ENCODE measurements around the gene PTPRQ. TPM values are rescaled to one million over a fixed set of nuclear protein-coding genes. Genes with fewer than 3 reads are reported as not detected.

PTPRQ gene
- total and polyA plus RNA-seq, 2 of the 8 experiments (the other 6 are each of a cell fraction or from before 2014, with no cell fraction given) = not detected

DNA sequence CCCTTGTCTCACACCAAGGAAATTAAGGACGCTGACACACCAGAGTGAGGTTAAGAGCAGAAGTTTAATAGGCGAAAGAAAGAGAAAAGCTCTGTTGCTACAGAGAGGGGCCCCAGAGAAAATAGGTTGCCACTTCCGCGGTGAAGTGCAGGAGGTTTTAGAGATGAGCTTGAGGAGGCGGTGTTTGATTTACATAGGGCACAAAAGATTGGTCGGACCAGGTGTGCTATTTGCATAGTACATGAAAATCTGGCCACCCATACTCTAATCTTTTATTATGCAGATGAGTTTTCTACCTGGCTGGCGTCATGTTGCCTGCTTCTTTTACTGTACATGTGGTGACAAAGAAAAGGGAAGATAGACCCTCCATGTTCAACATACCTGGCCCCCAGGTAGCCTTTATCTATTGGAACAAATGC, 240.1 kb downstream of the PTPRQ start:
- CTCF ChIA-PET (ENCODE audit: partially characterized antibody) = interaction anchor here (0.9 to 1.4 kb wide), 3 partner anchors 11 to 51 kb away, joined by 3 to 10 read pairs (median 4); no protein-coding TSS in a partner anchor
- no peak overlapping the region for H2BK12ac ChIP-seq (ENCODE audit: low read depth, low read length)
- TF ChIP-seq SIN3A (conservative IDR thresholded peaks at IDR 0.05 in 1 of 2, IDR thresholded peaks at IDR 0.05 in 1 of 2; ENCODE audit: low read depth in 1 of 2, low read length in 2 of 2) = no peak
- TF ChIP-seq RAD21 (IDR thresholded peaks at IDR 0.05 in 1 of 2, conservative IDR thresholded peaks at IDR 0.05 in 1 of 2; ENCODE audit: low read depth in 2 of 2, low read length in 2 of 2) = 0 out of 4 replicates have a peak, but pooled peaks of 1 of the 2 experiments have one; percentile 2
- peak; percentile 59 to 75; a peak in 2 of 3 replicates for TF ChIP-seq POLR2A (IDR thresholded peaks at IDR 0.05; ENCODE audit: control extremely low read depth in 1 of 2, low read depth in 2 of 2, low read length in 2 of 2)
- peak; percentile 69; the same call in 1 of the 2 replicates for TF ChIP-seq TEAD4 (IDR thresholded peaks at IDR 0.05; ENCODE audit: low read depth, low read length)
- no peak for TF ChIP-seq SUZ12 (IDR thresholded peaks at IDR 0.05; ENCODE audit: low read length)
- peak; percentile 12 to 28; a peak in 1 of 4 replicates for TF ChIP-seq HDAC2 (IDR thresholded peaks at IDR 0.05; ENCODE audit: borderline replicate concordance in 1 of 2, low read depth in 2 of 2, low read length in 2 of 2)
- peak; percentile 54; the same call in 1 of the 2 replicates for TF ChIP-seq CREB1 (IDR thresholded peaks at IDR 0.05)
- no peak for TF ChIP-seq CHD1 (IDR thresholded peaks at IDR 0.05; ENCODE audit: low read depth, low read length)
- TF ChIP-seq TCF12 (IDR thresholded peaks at IDR 0.05; ENCODE audit: low read depth, low read length) = peak; percentile 98
- TF ChIP-seq SP4 (IDR thresholded peaks at IDR 0.05; ENCODE audit: low read length) = no peak
- peak; percentile 64; the same call in 1 of the 2 replicates for TF ChIP-seq TBP (IDR thresholded peaks at IDR 0.05; ENCODE audit: low read depth, low read length)
- TF ChIP-seq ASH2L (IDR thresholded peaks at IDR 0.05; ENCODE audit: low read length) = peak; percentile 88
- peak in 1 of 2 experiments; percentile 92; a peak in 1 of 3 replicates for TF ChIP-seq EP300 (IDR thresholded peaks at IDR 0.05; ENCODE audit: borderline replicate concordance in 1 of 2, low read depth in 2 of 2, low read length in 2 of 2)

More for the DNA sequence above, 240.1 kb downstream of the PTPRQ start:
- no peak overlapping the region for H3K14ac ChIP-seq (ENCODE audit: insufficient read length)
- peaks cover 0 to 9% (median 5%) of the 10 kb centered on the region in 4 experiments; a peak in 4 of 7 replicates for H3K4me1 ChIP-seq (replicated peaks in 1 of 4; ENCODE audit: control insufficient read depth in 3 of 4, insufficient read depth in 4 of 4, low read length in 3 of 4)
- H2AFZ ChIP-seq (ENCODE audit: low read length) = no peak overlapping the region
- H4K8ac ChIP-seq (ENCODE audit: extremely low read depth, insufficient read depth, low read length) = no peak overlapping the region
- no peaks in the 10 kb centered on the region for H4K20me1 ChIP-seq (replicated peaks in 1 of 2; ENCODE audit: control insufficient read depth in 1 of 2, insufficient read depth in 2 of 2, low read length in 2 of 2)
- no peak overlapping the region for H2AK5ac ChIP-seq (ENCODE audit: low read depth, low read length)
- no peak overlapping the region for H2BK15ac ChIP-seq (ENCODE audit: low read length)
- no peak overlapping the region for H2BK120ac ChIP-seq (replicated peaks; ENCODE audit: low read depth, low read length)
- POLR2A ChIA-PET (ENCODE audit: partially characterized antibody) = interaction anchor here (1.0 to 1.5 kb wide), 7 partner anchors 9 to 26 kb away, joined by 3 to 6 read pairs (median 4); no protein-coding TSS in a partner anchor
- no peak overlapping the region for H3K4ac ChIP-seq (replicated peaks; ENCODE audit: insufficient read length, low read depth, low read length)
- peak overlapping the region; percentile 60; the same call in 1 of the 2 replicates for H3K27ac ChIP-seq (ENCODE audit: low read depth, low read length)
- H3K27me3 ChIP-seq (replicated peaks in 1 of 4; ENCODE audit: control insufficient read depth in 3 of 4, extremely low read depth in 1 of 4, insufficient read depth in 3 of 4, low read length in 3 of 4) = no peaks in the 10 kb centered on the region
- H3K4me3 ChIP-seq (ENCODE audit: extremely low read depth in 1 of 4, insufficient read depth in 2 of 4, low read depth in 3 of 4, low read length in 4 of 4) = peak overlapping the region in 2 of 4 experiments; percentile 7 to 51; a peak in 5 of 8 replicates
- WGBS, 2 experiments (ENCODE audit: extremely low coverage in 1 of 2, insufficient coverage in 1 of 2, insufficient read length in 1 of 2, insufficient replicate concordance in 2 of 2, low coverage in 1 of 2, low lambda C conversion rate in 2 of 2, missing lambda C conversion rate in 1 of 2) = 2% methylated on average over 7 of the region's 7 CpGs; no CpG with 5 or more reads in 1 of the 2 experiments
- no peak overlapping the region for H2BK5ac ChIP-seq (ENCODE audit: low read depth, low read length)
- no peaks in the 10 kb centered on the region; the same call in 1 of the 2 replicates for H3K23me2 ChIP-seq (ENCODE audit: low read depth, low read length)
- H3K79me1 ChIP-seq (ENCODE audit: low read depth, low read length) = no peaks in the 10 kb centered on the region
- H4K91ac ChIP-seq (replicated peaks; ENCODE audit: insufficient read length, low read length) = no peak overlapping the region
- H3K23ac ChIP-seq (ENCODE audit: insufficient read length) = no peak overlapping the region
- DNase-seq (ENCODE audit: low read depth in 1 of 2, low spot score in 2 of 2) = peak in 1 of 2 experiments; percentile 61
- no peaks in the 10 kb centered on the region for H3K36me3 ChIP-seq (ENCODE audit: control insufficient read depth in 2 of 4, insufficient read depth in 4 of 4, low read length in 3 of 4)
- no peak overlapping the region for H4K5ac ChIP-seq (ENCODE audit: insufficient read length, low read depth, low read length)
- no peaks in the 10 kb centered on the region for H3K79me2 ChIP-seq (ENCODE audit: control insufficient read depth in 1 of 2, insufficient read depth in 2 of 2, low read length in 2 of 2)
- peak; percentile 98 for FAIRE-seq
- peak overlapping the region; percentile 56 to 60 for H3K4me2 ChIP-seq (ENCODE audit: insufficient read depth in 1 of 2, low read depth in 2 of 2, low read length in 2 of 2)
- H3K18ac ChIP-seq (ENCODE audit: extremely low read depth, low read length) = no peak overlapping the region
- no peak overlapping the region for H2BK20ac ChIP-seq (ENCODE audit: low read length)
- no peak overlapping the region for H3K56ac ChIP-seq (replicated peaks; ENCODE audit: insufficient read length, low read depth, low read length)
- H3K9me3 ChIP-seq (ENCODE audit: insufficient read depth in 2 of 2, low read depth in 1 of 2, low read length in 1 of 2) = no peaks in the 10 kb centered on the region
- no peak overlapping the region for H3K9ac ChIP-seq (replicated peaks in 1 of 4; ENCODE audit: extremely low read depth in 1 of 4, low read depth in 3 of 4, low read length in 3 of 4)

Measured in H1 (cell line).